ENCODE measurements around the gene BTBD18. TPM values are rescaled to one million over a fixed set of nuclear protein-coding genes. Genes with fewer than 3 reads are reported as not detected.

Gene BTBD18
- total and polyA plus RNA-seq, 2 of the 13 experiments (the other 11 are each of a cell fraction or from before 2014, with no cell fraction given): not detected

GRCh38 chr11:57761301-57762234 is 9.9 kb upstream of the BTBD18 start, which contains the start of gene CTNND1 (continued):
- TF ChIP-seq MAZ (IDR thresholded peaks at IDR 0.05; ENCODE audit: borderline replicate concordance, low read depth, low read length) (no peak; the same call in 1 of the 2 replicates), MAZ (CRISPR knock-in tag; IDR thresholded peaks at IDR 0.05; ENCODE audit: low read depth) (no peak), MED1 (CRISPR knock-in tag; IDR thresholded peaks at IDR 0.05) (0 out of 2 replicates have a peak, but pooled peaks have one; percentile 40), ZNF556 (CRISPR knock-in tag; IDR thresholded peaks at IDR 0.05; ENCODE audit: borderline replicate concordance) (peak; percentile 60; the same call in 1 of the 2 replicates), MXD4 (CRISPR knock-in tag; IDR thresholded peaks at IDR 0.05) (0 out of 2 replicates have a peak, but pooled peaks have one; percentile 31), NCOA2 (CRISPR knock-in tag; IDR thresholded peaks at IDR 0.05) (peak; percentile 61), NRL (CRISPR knock-in tag; IDR thresholded peaks at IDR 0.05; ENCODE audit: borderline replicate concordance) (no peak), YEATS4 (CRISPR knock-in tag; IDR thresholded peaks at IDR 0.05; ENCODE audit: borderline replicate concordance) (peak; percentile 68; the same call in 1 of the 2 replicates)

- Histone ChIP-seq H4K20me1 (ENCODE audit: insufficient read depth, low read length) (no peaks in the 10 kb centered on the region), H3K9ac (ENCODE audit: insufficient read depth, low read depth, low read length) (no peak overlapping the region), H3K4me3 (replicated peaks in 1 of 3; ENCODE audit: insufficient read depth in 1 of 3, low read depth in 2 of 3, low read length in 3 of 3) (no peak overlapping the region), H3K9me3 (ENCODE audit: low read length) (no peaks in the 10 kb centered on the region), H3K27me3 (ENCODE audit: control insufficient read depth in 1 of 2, insufficient read depth in 2 of 2, low read length in 2 of 2) (no peaks in the 10 kb centered on the region; a peak in 1 of 5 replicates), H3K79me2 (ENCODE audit: insufficient read depth, low read length) (peaks cover 18% of the 10 kb centered on the region), H3K4me1 (ENCODE audit: insufficient read depth, low read length) (peaks cover 38% of the 10 kb centered on the region), H3K27ac (ENCODE audit: extremely low read length, insufficient read depth, low read length) (peak overlapping the region; percentile 28), H3K36me3 (replicated peaks in 1 of 2; ENCODE audit: control insufficient read depth in 1 of 2, insufficient read depth in 2 of 2, low read length in 2 of 2) (no peaks in the 10 kb centered on the region; a peak in 1 of 5 replicates), H3K4me2 (ENCODE audit: low read depth, low read length) (no peak overlapping the region), H2AFZ (ENCODE audit: low read length) (no peak overlapping the region)
- 10% methylated on average over 3 of the region's 3 CpGs for WGBS (ENCODE audit: low lambda C conversion rate)
- no TSS peak for BruUV-seq (replicated peaks)
- POLR2A ChIA-PET: interaction anchor here (1.1 to 1.6 kb wide), 2 partner anchors 21 to 41 kb away, joined by 3 to 5 read pairs; no protein-coding TSS in a partner anchor
- intact Hi-C loops (cut with micrococcal nuclease; ENCODE audit: unreplicated experiment) (no loop called here), in situ Hi-C loops (cut with HindIII; ENCODE audit: extremely low pct_ligation_motif_present, low pct_unique_long_range_greater_than_20kb) (no loop called here)
- DNase-seq (ENCODE audit: low spot score): peak; percentile 61
- no peak for FAIRE-seq
- CTCF ChIA-PET (ENCODE audit: low intra/inter-chr PET ratio, low total read pairs): interaction anchor here (2.8 kb wide), 1 partner anchor 43 kb away, joined by 9 read pairs; no protein-coding TSS in a partner anchor
- peak; percentile 27 for ATAC-seq
- TF ChIP-seq ZMYM2 (CRISPR knock-in tag; IDR thresholded peaks at IDR 0.05): peak; percentile 27; the same call in 1 of the 2 replicates
- 0 out of 2 replicates have a peak, but pooled peaks have one; percentile 36 for TF ChIP-seq NCOA2 (CRISPR knock-in tag; IDR thresholded peaks at IDR 0.05)
- no peak for TF ChIP-seq FOXP1 (IDR thresholded peaks at IDR 0.05)
- peak; percentile 70 for TF ChIP-seq FOXP1 (CRISPR knock-in tag; IDR thresholded peaks at IDR 0.05)
- no peak for TF ChIP-seq TAF15 (IDR thresholded peaks at IDR 0.05; ENCODE audit: low read depth, low read length, poor library complexity, severe bottlenecking)
- TF ChIP-seq RARA (CRISPR knock-in tag; IDR thresholded peaks at IDR 0.05): peak; percentile 40; the same call in 1 of the 2 replicates
- TF ChIP-seq PAXIP1 (CRISPR knock-in tag; conservative IDR thresholded peaks at IDR 0.05): peak; percentile 66; the same call in 1 of the 2 replicates
- TF ChIP-seq U2AF1 (optimal IDR thresholded peaks at IDR 0.05; ENCODE audit: low read depth, low read length): no peak
- no peak for TF ChIP-seq ZMAT3 (CRISPR knock-in tag; conservative IDR thresholded peaks at IDR 0.05)
- no peak for TF ChIP-seq ZNF891 (CRISPR knock-in tag; IDR thresholded peaks at IDR 0.05)
Measured at GRCh38 chr11:57758174-57758573, 6.6 kb upstream of the BTBD18 start.

Measured in HepG2 (cell line).